NCI-H345 treated with DMSO at 0.1 percent for 48 hours (cell line): ENCODE results near the gene NDP.
"Not testable (repeated sequence)": the region's sequence is repeated elsewhere in the genome, so short reads cannot be mapped to it uniquely, and the experiment has no call there.

Experiments used
- DNase-seq: peaks from one replicate; lab custom pipeline; 2025; ENCODE audit not compliant: unreplicated experiment; lab: John Stamatoyannopoulos, UW

NDP gene

GRCh38 chrX:43971966-43972961 lies 926 bp downstream of the NDP start:
- no peak for DNase-seq

GRCh38 chrX:43970528-43970927 lies 2.7 kb downstream of the NDP start:
- no peak for DNase-seq

GRCh38 chrX:43969504-43970501 lies 3.4 kb downstream of the NDP start:
- no peak for DNase-seq

GRCh38 chrX:43968359-43968781 lies 4.8 kb downstream of the NDP start:
- DNase-seq, result no peak

- no peak for DNase-seq
Measured at GRCh38 chrX:43964936-43965335, 8.3 kb downstream of the NDP start.

GRCh38 chrX:43963726-43964125 lies 9.5 kb downstream of the NDP start:
- DNase-seq, result no peak

- DNase-seq, result no peak
Measured at GRCh38 chrX:43962636-43963035, 10.6 kb downstream of the NDP start.

GRCh38 chrX:43961699-43962098 lies 11.5 kb downstream of the NDP start:
- DNase-seq, result no peak

GRCh38 chrX:43958529-43958928 lies 14.7 kb downstream of the NDP start:
- DNase-seq, result peak; percentile 67

GRCh38 chrX:43956034-43956433 lies 17.2 kb downstream of the NDP start:
- DNase-seq, result no peak

GRCh38 chrX:43953218-43953617 lies 20.0 kb downstream of the NDP start:
- no peak for DNase-seq

GRCh38 chrX:43949669-43950068 lies 23.5 kb downstream of the NDP start:
- DNase-seq, result no peak

GRCh38 chrX:43940816-43941474 lies 32.2 kb downstream of the NDP start:
- DNase-seq, result peak; percentile 80

- DNase-seq, result no peak
Measured at GRCh38 chrX:43939187-43939926, 33.8 kb downstream of the NDP start.

GRCh38 chrX:43922032-43922431 lies 51.2 kb downstream of the NDP start:
- not testable (repeated sequence) for DNase-seq

GRCh38 chrX:43910772-43911171 lies 62.4 kb downstream of the NDP start:
- DNase-seq, result not testable (repeated sequence)

GRCh38 chrX:43910012-43910411 lies 63.2 kb downstream of the NDP start:
- no peak for DNase-seq

GRCh38 chrX:43909141-43909540 lies 64.0 kb downstream of the NDP start:
- DNase-seq, result no peak

- no peak for DNase-seq
Measured at GRCh38 chrX:43899878-43900815, 73.0 kb downstream of the NDP start.
